Measurements from ENCODE around the gene FAM114A1. TPM values are rescaled to one million over a fixed set of nuclear protein-coding genes. Genes with fewer than 3 reads are reported as not detected.

FAM114A1 gene
- total and polyA plus RNA-seq, 2 of the 4 experiments (the other 2 are of a cell fraction): 135 to 649 TPM

DNA sequence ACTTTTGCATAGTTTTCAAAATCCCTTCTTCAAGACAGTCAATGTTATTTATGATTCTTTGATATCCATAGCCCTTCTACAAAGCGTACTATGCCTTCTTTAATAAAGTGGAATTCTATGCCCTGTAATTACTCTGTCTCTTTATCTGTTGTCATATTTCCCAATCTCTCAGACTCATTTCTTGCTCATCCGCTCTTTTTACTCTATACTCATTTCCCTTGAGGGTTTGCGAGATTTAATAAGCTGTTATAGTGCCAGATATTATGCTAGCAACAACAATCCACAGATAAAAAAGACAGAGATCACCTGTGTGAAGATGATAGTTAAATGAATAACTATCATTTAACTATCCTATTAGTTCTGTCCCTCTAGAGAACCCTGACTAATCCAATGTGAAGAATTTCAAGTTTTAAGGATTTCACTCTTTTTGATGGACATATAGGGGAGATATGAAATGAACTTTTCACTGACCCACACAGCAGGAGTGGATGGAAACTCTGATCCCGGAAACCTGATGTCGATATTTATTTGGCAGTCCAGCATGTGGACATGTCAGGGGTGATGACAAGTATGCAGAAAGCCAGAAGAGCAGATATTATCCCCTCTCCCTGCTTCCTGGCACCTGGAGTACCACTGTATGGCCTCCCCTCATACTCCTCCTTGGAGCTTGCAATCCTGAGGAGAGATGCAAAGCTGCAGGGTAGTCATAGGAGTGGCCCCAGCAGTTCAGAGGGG is 114.9 kb downstream of the FAM114A1 start:
- Histone ChIP-seq H3K27ac (ENCODE audit: insufficient read depth, low read length) (peak overlapping the region; percentile 84), H4K91ac (ENCODE audit: insufficient read depth, low read depth, low read length) (peak overlapping the region; percentile 99), H4K20me1 (ENCODE audit: insufficient read depth, low read length) (no peaks in the 10 kb centered on the region), H3K18ac (ENCODE audit: low read depth, low read length) (peak overlapping the region; percentile 87), H3K4me1 (ENCODE audit: control insufficient read depth, insufficient read depth, low read length) (peaks cover 30% of the 10 kb centered on the region), H3K9ac (ENCODE audit: low read depth, low read length) (no peak overlapping the region; the same call in 1 of the 2 replicates), H3K4me2 (ENCODE audit: low read depth, low read length) (no peak overlapping the region), H3K4ac (ENCODE audit: low read depth, low read length) (peak overlapping the region; percentile 97), H2BK5ac (ENCODE audit: low read depth, low read length, poor library complexity, severe bottlenecking) (peak overlapping the region; percentile 100), H3K27me3 (ENCODE audit: control insufficient read depth, insufficient read depth, low read length) (no peaks in the 10 kb centered on the region), H2AK9ac (replicated peaks; ENCODE audit: low read depth, low read length, poor library complexity) (no peak overlapping the region), H2BK15ac (ENCODE audit: low read depth, low read length) (peak overlapping the region; percentile 77), H2AFZ (replicated peaks; ENCODE audit: low read length, poor library complexity) (no peak overlapping the region), H2BK20ac (ENCODE audit: low read depth, low read length) (peak overlapping the region; percentile 98), H2AK5ac (ENCODE audit: low read depth, low read length) (peak overlapping the region; percentile 91), H2BK120ac (ENCODE audit: low read depth, low read length) (peak overlapping the region; percentile 95), H4K5ac (ENCODE audit: low read depth, low read length) (peak overlapping the region; percentile 86), H3K79me1 (ENCODE audit: low read depth in 1 of 2, low read length in 2 of 2) (peaks cover 3 to 17% of the 10 kb centered on the region in 2 experiments; a peak in 3 of 4 replicates), H3K9me1 (ENCODE audit: insufficient read depth, low read length) (peaks cover 20% of the 10 kb centered on the region; the same call in 1 of the 2 replicates), H4K8ac (ENCODE audit: low read depth in 2 of 2, low read length in 2 of 2) (peak overlapping the region; percentile 96 to 99), H3K9me3 (ENCODE audit: control insufficient read depth, insufficient read depth, low read length) (no peaks in the 10 kb centered on the region), H3K23ac (ENCODE audit: low read depth, low read length) (peak overlapping the region; percentile 23; the same call in 1 of the 2 replicates), H3K56ac (ENCODE audit: extremely low read depth, insufficient read depth, low read length) (peak overlapping the region; percentile 99; the same call in 1 of the 2 replicates), H3K4me3 (ENCODE audit: insufficient read depth, low read depth, low read length) (no peak overlapping the region), H3K14ac (replicated peaks; ENCODE audit: low read depth, low read length) (peak overlapping the region; percentile 97), H3K36me3 (ENCODE audit: control insufficient read depth, insufficient read depth, low read length) (no peaks in the 10 kb centered on the region)
- no CpG with 5 or more reads among the region's 5 CpGs for WGBS, 2 experiments (ENCODE audit: extremely low coverage in 2 of 2, insufficient read length in 1 of 2)
- 0 out of 2 replicates have a peak, but pooled peaks have one; percentile 3 for TF ChIP-seq CEBPB (IDR thresholded peaks at IDR 0.05; ENCODE audit: low read depth, low read length)
- TF ChIP-seq SMC3 (IDR thresholded peaks at IDR 0.05; ENCODE audit: low read depth, low read length): no peak
- TF ChIP-seq RAD21 (IDR thresholded peaks at IDR 0.05; ENCODE audit: low read length): no peak
- TF ChIP-seq, protein P1, sequence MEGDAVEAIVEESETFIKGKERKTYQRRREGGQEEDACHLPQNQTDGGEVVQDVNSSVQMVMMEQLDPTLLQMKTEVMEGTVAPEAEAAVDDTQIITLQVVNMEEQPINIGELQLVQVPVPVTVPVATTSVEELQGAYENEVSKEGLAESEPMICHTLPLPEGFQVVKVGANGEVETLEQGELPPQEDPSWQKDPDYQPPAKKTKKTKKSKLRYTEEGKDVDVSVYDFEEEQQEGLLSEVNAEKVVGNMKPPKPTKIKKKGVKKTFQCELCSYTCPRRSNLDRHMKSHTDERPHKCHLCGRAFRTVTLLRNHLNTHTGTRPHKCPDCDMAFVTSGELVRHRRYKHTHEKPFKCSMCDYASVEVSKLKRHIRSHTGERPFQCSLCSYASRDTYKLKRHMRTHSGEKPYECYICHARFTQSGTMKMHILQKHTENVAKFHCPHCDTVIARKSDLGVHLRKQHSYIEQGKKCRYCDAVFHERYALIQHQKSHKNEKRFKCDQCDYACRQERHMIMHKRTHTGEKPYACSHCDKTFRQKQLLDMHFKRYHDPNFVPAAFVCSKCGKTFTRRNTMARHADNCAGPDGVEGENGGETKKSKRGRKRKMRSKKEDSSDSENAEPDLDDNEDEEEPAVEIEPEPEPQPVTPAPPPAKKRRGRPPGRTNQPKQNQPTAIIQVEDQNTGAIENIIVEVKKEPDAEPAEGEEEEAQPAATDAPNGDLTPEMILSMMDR (conservative IDR thresholded peaks at IDR 0.05; ENCODE audit: low read depth, low read length): no peak
- TF ChIP-seq, protein P2, sequence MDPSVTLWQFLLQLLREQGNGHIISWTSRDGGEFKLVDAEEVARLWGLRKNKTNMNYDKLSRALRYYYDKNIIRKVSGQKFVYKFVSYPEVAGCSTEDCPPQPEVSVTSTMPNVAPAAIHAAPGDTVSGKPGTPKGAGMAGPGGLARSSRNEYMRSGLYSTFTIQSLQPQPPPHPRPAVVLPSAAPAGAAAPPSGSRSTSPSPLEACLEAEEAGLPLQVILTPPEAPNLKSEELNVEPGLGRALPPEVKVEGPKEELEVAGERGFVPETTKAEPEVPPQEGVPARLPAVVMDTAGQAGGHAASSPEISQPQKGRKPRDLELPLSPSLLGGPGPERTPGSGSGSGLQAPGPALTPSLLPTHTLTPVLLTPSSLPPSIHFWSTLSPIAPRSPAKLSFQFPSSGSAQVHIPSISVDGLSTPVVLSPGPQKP (IDR thresholded peaks at IDR 0.05; ENCODE audit: borderline replicate concordance, low read depth, low read length): no peak
- no peak for ATAC-seq (ENCODE audit: low read depth)
- intact Hi-C loops (cut with micrococcal nuclease) (no loop called here), dilution Hi-C loops (cut with HindIII; ENCODE audit: low sequenced_read_pairs, unreplicated experiment) (no loop called here), in situ Hi-C loops (cut with MboI; ENCODE audit: low sequenced_read_pairs) (no loop called here)
- ChIA-PET POLR2A (ENCODE audit: unreplicated experiment) (no interaction called here), CTCF (no interaction called here)
- no TSS peak for BruUV-seq (replicated peaks)
- no peak for DNase-seq
